ENCODE data around the gene SLC25A30.
"Not testable (repeated sequence)": the region's sequence is repeated elsewhere in the genome, so short reads cannot be mapped to it uniquely, and the experiment has no call there.

Gene SLC25A30

GRCh38 chr13:45390348-45390747 lies 27.8 kb downstream of the SLC25A30 start:
- DNase-seq: not testable (repeated sequence)

- DNase-seq: no peak
These were observed 29.5 kb downstream of the SLC25A30 start for GRCh38 chr13:45388664-45389063.

GRCh38 chr13:45386892-45387575 lies 31.1 kb downstream of the SLC25A30 start:
- not testable (repeated sequence) for DNase-seq

- DNase-seq: no peak
These were observed 32.1 kb downstream of the SLC25A30 start for GRCh38 chr13:45385907-45386553.

GRCh38 chr13:45385320-45385719 lies 32.9 kb downstream of the SLC25A30 start:
- DNase-seq: no peak

GRCh38 chr13:45384474-45385174 lies 33.5 kb downstream of the SLC25A30 start:
- no peak for DNase-seq

GRCh38 chr13:45382739-45383138 lies 35.4 kb downstream of the SLC25A30 start:
- DNase-seq: not testable (repeated sequence)

- no peak for DNase-seq
These were observed 37.0 kb downstream of the SLC25A30 start for GRCh38 chr13:45381196-45381595.

GRCh38 chr13:45380708-45381107 lies 37.5 kb downstream of the SLC25A30 start:
- not testable (repeated sequence) for DNase-seq

GRCh38 chr13:45379516-45379915 lies 38.7 kb downstream of the SLC25A30 start:
- DNase-seq: not testable (repeated sequence)

- not testable (repeated sequence) for DNase-seq
These were observed 39.4 kb downstream of the SLC25A30 start for GRCh38 chr13:45378786-45379185.

- not testable (repeated sequence) for DNase-seq
These were observed 40.9 kb downstream of the SLC25A30 start for GRCh38 chr13:45377314-45377713.

GRCh38 chr13:45376651-45377050 lies 41.5 kb downstream of the SLC25A30 start:
- not testable (repeated sequence) for DNase-seq

GRCh38 chr13:45374917-45375316 lies 43.3 kb downstream of the SLC25A30 start:
- DNase-seq: no peak

GRCh38 chr13:45373162-45373547 lies 45.0 kb downstream of the SLC25A30 start:
- DNase-seq: no peak

- no peak for DNase-seq
These were observed 45.7 kb downstream of the SLC25A30 start for GRCh38 chr13:45372189-45373161.

- DNase-seq: peak; percentile 71
These were observed 47.2 kb downstream of the SLC25A30 start for GRCh38 chr13:45370922-45371406.

GRCh38 chr13:45369116-45369515 lies 49.1 kb downstream of the SLC25A30 start:
- DNase-seq: no peak

GRCh38 chr13:45368571-45368970 lies 49.6 kb downstream of the SLC25A30 start:
- no peak for DNase-seq

GRCh38 chr13:45368005-45368404 lies 50.2 kb downstream of the SLC25A30 start:
- DNase-seq: peak; percentile 18

- peak; percentile 95 for DNase-seq
These were observed 50.8 kb downstream of the SLC25A30 start for GRCh38 chr13:45367358-45367757.

GRCh38 chr13:45365558-45365885 lies 52.7 kb downstream of the SLC25A30 start:
- no peak for DNase-seq
